IMR-90 (cell line): Measurements from ENCODE around the gene CEP295NL.

ENCODE experiments used
- CTCF ChIP-seq: conservative IDR thresholded peaks from 2 replicates; pipeline ENCODE4 v1.5.1; 2012; ENCODE audit warnings: mild to moderate bottlenecking, low read depth, low read length, improper control_type of control experiment
- MXI1 ChIP-seq: IDR thresholded peaks from 2 replicates; pipeline ENCODE4 v1.6.1; 2012; ENCODE audit warnings: low read depth, mild to moderate bottlenecking, low read length, moderate library complexity, borderline replicate concordance
- POLR2A ChIP-seq: IDR thresholded peaks from 2 replicates; pipeline ENCODE4 v1.6.1; 2012; ENCODE audit warnings: mild to moderate bottlenecking, low read depth, low read length
- RAD21 ChIP-seq: IDR thresholded peaks from 2 replicates; pipeline ENCODE4 v1.6.1; 2012; ENCODE audit warnings: low read length, improper control_type of control experiment
- SMC3 ChIP-seq: fragments of 150-350 bp; IDR thresholded peaks from 2 replicates; pipeline ENCODE4 v1.6.1; 2016; ENCODE audit warnings: low read depth, mild to moderate bottlenecking, antibody characterized with exemption, low read length, moderate library complexity

DNA sequence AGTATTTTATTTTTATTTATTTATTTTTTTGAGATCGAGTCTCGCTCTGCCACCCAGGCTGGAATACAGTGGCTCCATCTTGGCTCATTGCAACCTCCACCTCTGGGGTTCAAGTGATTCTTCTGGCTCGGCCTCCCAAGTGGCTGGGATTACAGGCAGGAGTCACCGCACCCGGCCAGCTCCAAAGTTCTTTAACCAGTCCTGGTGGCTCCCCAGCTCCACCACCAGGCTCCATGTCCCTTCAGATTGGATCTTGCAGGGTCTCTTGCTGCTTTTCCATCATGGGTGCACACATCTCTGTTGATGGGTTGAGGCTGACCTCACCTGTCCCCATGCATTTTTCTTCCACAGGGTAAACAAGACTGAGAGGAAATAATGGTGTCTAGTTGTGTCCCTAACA, 54.0 kb downstream of the CEP295NL start:
- TF ChIP-seq CTCF (no peak), MXI1 (no peak), POLR2A (no peak), SMC3 (no peak), RAD21 (no peak)
